ENCODE results near the gene BTBD8. TPM values are rescaled to one million over a fixed set of nuclear protein-coding genes. Genes with fewer than 3 reads are reported as not detected.

Gene BTBD8
- total RNA-seq, 2 experiments from 2014 or later, result 3.7 to 4.6 TPM

GRCh38 chr1:92169214-92170005, 89.3 kb downstream of the BTBD8 start:
- no peaks in the 10 kb centered on the region for H3K9me3 Mint-ChIP-seq
- POLR2A ChIA-PET, result no interaction called here
- CTCF ChIA-PET, result no interaction called here
- no peak overlapping the region for H3K4me3 Mint-ChIP-seq
- H3K27me3 Mint-ChIP-seq, result no peaks in the 10 kb centered on the region
- no peak overlapping the region for H3K27ac Mint-ChIP-seq
- no peaks in the 10 kb centered on the region for H3K4me1 Mint-ChIP-seq
- no peaks in the 10 kb centered on the region for H3K36me3 Mint-ChIP-seq (ENCODE audit: low read depth)
- no peak for DNase-seq

- Mint-ChIP-seq H3K36me3 (ENCODE audit: low read depth) (peaks cover 2% of the 10 kb centered on the region), H3K4me1 (no peaks in the 10 kb centered on the region), H3K27ac (no peak overlapping the region), H3K9me3 (no peaks in the 10 kb centered on the region), H3K4me3 (no peak overlapping the region), H3K27me3 (no peaks in the 10 kb centered on the region)
- ChIA-PET CTCF (no interaction called here), POLR2A (no interaction called here)
- DNase-seq, result no peak
Observed at GRCh38 chr1:92184632-92185031, 104.5 kb downstream of the BTBD8 start.

- CTCF ChIA-PET, result no interaction called here
- Mint-ChIP-seq H3K9me3 (no peaks in the 10 kb centered on the region), H3K27me3 (no peaks in the 10 kb centered on the region), H3K27ac (no peak overlapping the region), H3K4me1 (no peaks in the 10 kb centered on the region), H3K4me3 (no peak overlapping the region), H3K36me3 (ENCODE audit: low read depth) (no peaks in the 10 kb centered on the region)
- POLR2A ChIA-PET, result no interaction called here
- DNase-seq, result no peak
Observed at GRCh38 chr1:92186081-92186480, 105.9 kb downstream of the BTBD8 start.

GRCh38 chr1:92188436-92189255, 108.5 kb downstream of the BTBD8 start:
- Mint-ChIP-seq H3K27ac (no peak overlapping the region), H3K36me3 (ENCODE audit: low read depth) (no peaks in the 10 kb centered on the region), H3K27me3 (peaks cover 1% of the 10 kb centered on the region), H3K4me1 (no peaks in the 10 kb centered on the region), H3K9me3 (no peaks in the 10 kb centered on the region), H3K4me3 (no peak overlapping the region)
- ChIA-PET POLR2A (no interaction called here), CTCF (no interaction called here)
- no peak for DNase-seq

GRCh38 chr1:92191726-92192125, 111.6 kb downstream of the BTBD8 start:
- peaks cover 1% of the 10 kb centered on the region for H3K4me1 Mint-ChIP-seq
- H3K36me3 Mint-ChIP-seq (ENCODE audit: low read depth), result no peaks in the 10 kb centered on the region
- no peaks in the 10 kb centered on the region for H3K9me3 Mint-ChIP-seq
- POLR2A ChIA-PET, result no interaction called here
- no peak overlapping the region for H3K4me3 Mint-ChIP-seq
- CTCF ChIA-PET, result no interaction called here
- DNase-seq, result no peak
- H3K27ac Mint-ChIP-seq, result no peak overlapping the region
- peaks cover 1% of the 10 kb centered on the region for H3K27me3 Mint-ChIP-seq

GRCh38 chr1:92192246-92192645, 112.1 kb downstream of the BTBD8 start:
- no peak overlapping the region for H3K27ac Mint-ChIP-seq
- POLR2A ChIA-PET, result no interaction called here
- DNase-seq, result no peak
- H3K4me3 Mint-ChIP-seq, result no peak overlapping the region
- peaks cover 1% of the 10 kb centered on the region for H3K27me3 Mint-ChIP-seq
- peaks cover 4% of the 10 kb centered on the region for H3K4me1 Mint-ChIP-seq
- CTCF ChIA-PET, result no interaction called here
- no peaks in the 10 kb centered on the region for H3K9me3 Mint-ChIP-seq
- no peaks in the 10 kb centered on the region for H3K36me3 Mint-ChIP-seq (ENCODE audit: low read depth)

- Mint-ChIP-seq H3K9me3 (no peaks in the 10 kb centered on the region), H3K36me3 (ENCODE audit: low read depth) (no peaks in the 10 kb centered on the region), H3K4me3 (no peak overlapping the region), H3K4me1 (peaks cover 4% of the 10 kb centered on the region), H3K27me3 (peaks cover 1% of the 10 kb centered on the region), H3K27ac (no peak overlapping the region)
- ChIA-PET POLR2A (no interaction called here), CTCF (no interaction called here)
- DNase-seq, result no peak
Observed at GRCh38 chr1:92194511-92194910, 114.4 kb downstream of the BTBD8 start.

- Mint-ChIP-seq H3K27ac (peak overlapping the region; percentile 50), H3K36me3 (ENCODE audit: low read depth) (no peaks in the 10 kb centered on the region)
- CTCF ChIA-PET, result interaction anchor here (0.7 kb wide), 1 partner anchor 165 kb away, joined by 3 read pairs; no protein-coding TSS in a partner anchor
Observed at GRCh38 chr1:92201973-92202372, 121.8 kb downstream of the BTBD8 start.

GRCh38 chr1:92203105-92203504, 123.0 kb downstream of the BTBD8 start:
- Mint-ChIP-seq H3K4me1 (peaks cover 19% of the 10 kb centered on the region), H3K27ac (no peak overlapping the region), H3K9me3 (peaks cover 5% of the 10 kb centered on the region), H3K4me3 (no peak overlapping the region), H3K36me3 (ENCODE audit: low read depth) (no peaks in the 10 kb centered on the region), H3K27me3 (no peaks in the 10 kb centered on the region)
- ChIA-PET CTCF (no interaction called here), POLR2A (no interaction called here)
- DNase-seq, result no peak

More at GRCh38 chr1:92201973-92202372, 121.8 kb downstream of the BTBD8 start:
- Mint-ChIP-seq H3K4me3 (no peak overlapping the region), H3K27me3 (no peaks in the 10 kb centered on the region), H3K4me1 (peaks cover 20% of the 10 kb centered on the region), H3K9me3 (peaks cover 5% of the 10 kb centered on the region)
- no peak for DNase-seq
- POLR2A ChIA-PET, result interaction anchor here (0.8 kb wide), 1 partner anchor 645 kb away, joined by 3 read pairs; no protein-coding TSS in a partner anchor

- Mint-ChIP-seq H3K9me3 (no peaks in the 10 kb centered on the region), H3K27ac (no peak overlapping the region), H3K4me1 (peaks cover 8% of the 10 kb centered on the region), H3K4me3 (no peak overlapping the region), H3K27me3 (peaks cover 3% of the 10 kb centered on the region), H3K36me3 (ENCODE audit: low read depth) (peaks cover 3% of the 10 kb centered on the region)
- POLR2A ChIA-PET, result no interaction called here
- DNase-seq, result no peak
- CTCF ChIA-PET, result no interaction called here
Observed at GRCh38 chr1:92210701-92211100, 130.6 kb downstream of the BTBD8 start.

GRCh38 chr1:92211166-92211565, 131.0 kb downstream of the BTBD8 start:
- POLR2A ChIA-PET, result no interaction called here
- CTCF ChIA-PET, result no interaction called here
- DNase-seq, result no peak
- peaks cover 3% of the 10 kb centered on the region for H3K27me3 Mint-ChIP-seq
- H3K36me3 Mint-ChIP-seq (ENCODE audit: low read depth), result peaks cover 3% of the 10 kb centered on the region
- H3K4me1 Mint-ChIP-seq, result peaks cover 8% of the 10 kb centered on the region
- no peak overlapping the region for H3K27ac Mint-ChIP-seq
- H3K9me3 Mint-ChIP-seq, result no peaks in the 10 kb centered on the region
- no peak overlapping the region for H3K4me3 Mint-ChIP-seq

- no peak for DNase-seq
- ChIA-PET CTCF (no interaction called here), POLR2A (no interaction called here)
- H3K27ac Mint-ChIP-seq, result no peak within 1 kb of the TSS
- H3K9me3 Mint-ChIP-seq, result no peaks in the 10 kb centered on the region
- no peaks in the 10 kb centered on the region for H3K36me3 Mint-ChIP-seq (ENCODE audit: low read depth)
- H3K27me3 Mint-ChIP-seq, result peaks cover 3% of the 10 kb centered on the region
- H3K4me3 Mint-ChIP-seq, result no peak within 1 kb of the TSS
- no peaks in the 10 kb centered on the region for H3K4me1 Mint-ChIP-seq
Observed at GRCh38 chr1:92217721-92218120, 137.6 kb downstream of the BTBD8 start, which contains the start of gene C1orf146. TSS of gene C1orf146 (plus strand) at chr1:92217915. CDS start at chr1:92231421, 13,506 bp downstream.

- no peaks in the 10 kb centered on the region for H3K9me3 Mint-ChIP-seq
- no peaks in the 10 kb centered on the region for H3K36me3 Mint-ChIP-seq (ENCODE audit: low read depth)
- no peaks in the 10 kb centered on the region for H3K4me1 Mint-ChIP-seq
- peaks cover 3% of the 10 kb centered on the region for H3K27me3 Mint-ChIP-seq
- H3K4me3 Mint-ChIP-seq, result no peak overlapping the region
- ChIA-PET CTCF (interaction anchor here (0.7 to 1.4 kb wide), 2 partner anchors 19 to 46 kb away, joined by 3 read pairs; no protein-coding TSS in a partner anchor), POLR2A (no interaction called here)
- no peak overlapping the region for H3K27ac Mint-ChIP-seq
- DNase-seq, result no peak
Observed at GRCh38 chr1:92218559-92218958, 138.4 kb downstream of the BTBD8 start.
